Stimulated activated CD8-positive, alpha-beta memory T cell treated with anti-CD3 and anti-CD28 coated beads, Interleukin-7, amount 100 ng/mL, for 48 hours (primary cell): ENCODE data around the gene OVCA2.

Experiments used
- DNase-seq, 2 donors: peaks; one replicate each; pipeline ENCODE4 v3.0.0-alpha.2; 2020; ENCODE audit warnings: low read depth in 1 of 2; ENCODE audit errors: extremely low read depth in 1 of 2

OVCA2 gene

GRCh38 chr17:2051933-2052559 is 10.2 kb downstream of the OVCA2 start:
- DNase-seq = no peak

GRCh38 chr17:2053380-2054261 is 11.8 kb downstream of the OVCA2 start:
- peak; percentile 71 to 76 for DNase-seq

GRCh38 chr17:2054262-2054511 is 12.4 kb downstream of the OVCA2 start:
- no peak for DNase-seq

GRCh38 chr17:2054512-2055291 is 12.9 kb downstream of the OVCA2 start, which contains the start of gene HIC1:
TSS of gene HIC1 (plus strand) at chr17:2055103. CDS start at chr17:2056691, 1,588 bp downstream.
- DNase-seq = peak; percentile 15 to 44

GRCh38 chr17:2055292-2056205 is 13.7 kb downstream of the OVCA2 start:
- DNase-seq = no peak

- DNase-seq = no peak
Observed at GRCh38 chr17:2056206-2057174, 14.7 kb downstream of the OVCA2 start.

GRCh38 chr17:2057175-2057759 is 15.4 kb downstream of the OVCA2 start:
- DNase-seq = no peak

GRCh38 chr17:2057760-2058585 is 16.2 kb downstream of the OVCA2 start:
- DNase-seq = no peak

- peak in 1 of 2 donors; percentile 46 for DNase-seq
Observed at GRCh38 chr17:2058586-2059546, 17.0 kb downstream of the OVCA2 start.

- DNase-seq = no peak
Observed at GRCh38 chr17:2059547-2060384, 17.9 kb downstream of the OVCA2 start.

GRCh38 chr17:2060385-2060658 is 18.5 kb downstream of the OVCA2 start:
- DNase-seq = no peak

GRCh38 chr17:2060681-2061440 is 19.0 kb downstream of the OVCA2 start:
- DNase-seq = no peak

- no peak for DNase-seq
Observed at GRCh38 chr17:2061441-2061958, 19.7 kb downstream of the OVCA2 start.

- no peak for DNase-seq
Observed at GRCh38 chr17:2062571-2063183, 20.9 kb downstream of the OVCA2 start.
